GM10248 (cell line): Measurements from ENCODE around the gene AUTS2.

Source experiments
- CTCF ChIA-PET: fragments of 300-600 bp; sonication (Branson Sonifier 250); formaldehyde crosslinking; extraction: SDS; loops from one replicate; lab custom pipeline; 2021; ENCODE audit warnings: antibody characterized with exemption; lab: Yijun Ruan, JAX
- POLR2A ChIA-PET: fragments of 350-650 bp; sonication (Branson Sonifier 250); formaldehyde crosslinking; extraction: SDS; loops from one replicate; lab custom pipeline; 2020; ENCODE audit warnings: antibody characterized with exemption; lab: Yijun Ruan, JAX
- DNase-seq: peaks from one replicate; pipeline ENCODE4 v3.0.0; 2012; ENCODE audit errors: extremely low spot score
- CTCF ChIP-seq: IDR thresholded peaks from 2 replicates; pipeline ENCODE4 v1.5.1; 2012; ENCODE audit warnings: mild to moderate bottlenecking, low read depth; ENCODE audit errors: extremely low read depth, missing control alignments, control extremely low read depth

Gene AUTS2

GRCh38 chr7:69822386-69822785 is 224.1 kb downstream of the AUTS2 start:
- POLR2A ChIA-PET, result no interaction called here
- DNase-seq, result no peak
- CTCF ChIA-PET, result no interaction called here
- TF ChIP-seq CTCF, result no peak

GRCh38 chr7:69823151-69823744 is 225.0 kb downstream of the AUTS2 start:
- CTCF ChIA-PET, result interaction anchor here (0.5 to 1.2 kb wide), 2 partner anchors 15 to 118 kb away, joined by 3 to 8 read pairs; no protein-coding TSS in a partner anchor
- POLR2A ChIA-PET, result no interaction called here
- no peak for DNase-seq
- no peak for TF ChIP-seq CTCF

- DNase-seq, result no peak
- CTCF ChIA-PET, result interaction anchor here (1.1 to 2.2 kb wide), 6 partner anchors 8 to 107 kb away, joined by 3 to 13 read pairs (median 3); no protein-coding TSS in a partner anchor
- POLR2A ChIA-PET, result no interaction called here
- TF ChIP-seq CTCF, result peak; percentile 16
These were observed 227.1 kb downstream of the AUTS2 start for GRCh38 chr7:69825113-69825972.

- TF ChIP-seq CTCF, result no peak
- CTCF ChIA-PET, result interaction anchor here (1.2 to 2.2 kb wide), 3 partner anchors 8 to 18 kb away, joined by 3 to 13 read pairs (median 4); no protein-coding TSS in a partner anchor
- no peak for DNase-seq
- POLR2A ChIA-PET, result no interaction called here
These were observed 228.0 kb downstream of the AUTS2 start for GRCh38 chr7:69826283-69826682.

GRCh38 chr7:69827140-69827539 is 228.9 kb downstream of the AUTS2 start:
- no peak for TF ChIP-seq CTCF
- POLR2A ChIA-PET, result no interaction called here
- CTCF ChIA-PET, result interaction anchor here (1.2 to 2.2 kb wide), 5 partner anchors 7 to 21 kb away, joined by 3 to 13 read pairs (median 4); no protein-coding TSS in a partner anchor
- DNase-seq, result no peak

GRCh38 chr7:69827558-69827957 is 229.3 kb downstream of the AUTS2 start:
- TF ChIP-seq CTCF, result no peak
- CTCF ChIA-PET, result interaction anchor here (1.2 to 2.2 kb wide), 4 partner anchors 11 to 21 kb away, joined by 3 to 13 read pairs (median 5); no protein-coding TSS in a partner anchor
- POLR2A ChIA-PET, result no interaction called here
- DNase-seq, result no peak
